Endothelial cell of umbilical vein (primary cell): ENCODE measurements around the gene OVCH1.

Source experiments
- JUN ChIP-seq: IDR thresholded peaks from 2 replicates; pipeline ENCODE4 v1.6.1; 2011; ENCODE audit warnings: borderline replicate concordance, low read depth; ENCODE audit not compliant: insufficient read length, insufficient read depth
- MYC ChIP-seq: IDR thresholded peaks from one replicate; pipeline ENCODE4 v1.6.1; 2011; ENCODE audit warnings: mild to moderate bottlenecking, low read depth, low read length

GRCh38 chr12:29505122-29505521 lies 7.6 kb upstream of the OVCH1 start:
- TF ChIP-seq MYC = no peak
- no peak for TF ChIP-seq JUN
